K562 (cell line): ENCODE data around the gene ZBED4. TPM values are rescaled to one million over a fixed set of nuclear protein-coding genes. Genes with fewer than 3 reads are reported as not detected.

Experiments used
- ATAC-seq: fragments of 200-7000 bp; cut with Tn5 transposase; 3 replicates; pipeline ENCODE4 v1.9.1; 2020; ENCODE audit warnings: moderate library complexity
- BruUV-seq: library from RNA; stranded (reverse); fragments of 400-500 nt; replicated peaks from 2 replicates; lab custom pipeline; 2021; lab: Mats Ljungman, UMichigan
- CTCF ChIA-PET: fragments of 300-600 bp; formaldehyde crosslinking; extraction: SDS; loops from one replicate; lab custom pipeline; 2021; ENCODE audit warnings: low intra/inter-chr PET ratio; lab: Yijun Ruan, JAX
- POLR2A ChIA-PET: fragments of 300-600, 350-650 bp; sonication (Branson Sonifier 250); formaldehyde crosslinking; extraction: SDS; loops from one replicate; lab custom pipeline; 2021; ENCODE audit warnings: antibody characterized with exemption, inconsistent platforms; lab: Yijun Ruan, JAX
- DNase-seq, 4 experiments: peaks; one replicate each; pipeline versions ENCODE4 v3.0.0 to v3.0.0-alpha.2; 2011 to 2018; ENCODE audit warnings: low spot score in 3 of 4, mixed read lengths in 3 of 4; ENCODE audit errors: extremely low read depth in 1 of 4
- FAIRE-seq: peaks from 2 replicates; lab custom pipeline; 2011; peaks lifted over from hg19 to GRCh38; lab: Jason Lieb, UNC
- H2AFZ ChIP-seq: 2 replicates; pipeline ENCODE4 v1.6.0; 2011; ENCODE audit warnings: low read depth, low read length, control low read depth, inconsistent platforms
- H3K27ac ChIP-seq: fragments of 200-600 bp; 3 replicates; pipeline ENCODE4 v1.8.0; 2011; ENCODE audit warnings: low read depth, mild to moderate bottlenecking, control low read depth, inconsistent platforms, low read length, moderate library complexity, mixed read lengths; ENCODE audit errors: extremely low read depth
- H3K27me3 ChIP-seq, 2 experiments: fragments of 300-600 bp in 1 of 2; 2 replicates in 1 of 2; 3 replicates in 1 of 2; pipeline versions ENCODE4 v1.6.0 to v1.8.0; 2011; ENCODE audit warnings: inconsistent platforms in 2 of 2, low read length in 2 of 2, mild to moderate bottlenecking in 1 of 2, mixed read lengths in 1 of 2, moderate library complexity in 1 of 2; ENCODE audit not compliant: control insufficient read depth in 2 of 2, insufficient read depth in 2 of 2
- H3K36me3 ChIP-seq: fragments of 300-600 bp; 3 replicates; pipeline ENCODE4 v1.8.0; 2011; ENCODE audit warnings: mild to moderate bottlenecking, low read length, inconsistent platforms; ENCODE audit not compliant: control insufficient read depth, insufficient read depth
- H3K4me1 ChIP-seq, 2 experiments: fragments of 200-600 bp in 1 of 2; replicated peaks in 1 of 2; 2 replicates in 1 of 2; 3 replicates in 1 of 2; pipeline versions ENCODE4 v1.5.1 to v1.8.0; 2011; ENCODE audit warnings: inconsistent platforms in 2 of 2, low read length in 2 of 2, mild to moderate bottlenecking in 1 of 2, mixed read lengths in 1 of 2, moderate library complexity in 1 of 2; ENCODE audit not compliant: control insufficient read depth in 2 of 2, insufficient read depth in 2 of 2
- H3K4me2 ChIP-seq: 2 replicates; pipeline ENCODE4 v1.6.1; 2011; ENCODE audit warnings: low read length, control low read depth, inconsistent platforms, mixed read lengths; ENCODE audit not compliant: insufficient read depth
- H3K4me3 ChIP-seq: fragments of 200-600 bp; sonication (generic), shearing (Covaris generic); 2 replicates; pipeline ENCODE4 v1.5.1; 2016; ENCODE audit warnings: control low read depth, inconsistent platforms
- H3K79me2 ChIP-seq: fragments of 200-600 bp; 3 replicates; pipeline ENCODE4 v1.8.0; 2011; ENCODE audit warnings: low read length, inconsistent platforms; ENCODE audit not compliant: control insufficient read depth, insufficient read depth
- H3K9ac ChIP-seq, 2 experiments: 2 replicates each; pipeline versions ENCODE4 v1.6.0 to v1.6.1; 2011; ENCODE audit warnings: low read depth in 2 of 2, low read length in 2 of 2, control low read depth in 1 of 2, inconsistent platforms in 1 of 2, mild to moderate bottlenecking in 1 of 2, mixed read lengths in 1 of 2; ENCODE audit not compliant: insufficient read depth in 1 of 2
- H3K9me1 ChIP-seq: one replicate; pipeline ENCODE4 v1.6.0; 2011; ENCODE audit warnings: inconsistent platforms, mild to moderate bottlenecking, low read length, moderate library complexity; ENCODE audit not compliant: control insufficient read depth, insufficient read depth
- H3K9me3 ChIP-seq: replicated peaks from 2 replicates; pipeline ENCODE4 v1.5.1; 2011; ENCODE audit warnings: low read depth, low read length, inconsistent platforms; ENCODE audit not compliant: control insufficient read depth, insufficient read depth
- H4K20me1 ChIP-seq: replicated peaks from 2 replicates; pipeline ENCODE4 v1.6.1; 2011; ENCODE audit warnings: low read length, inconsistent platforms, mixed read lengths; ENCODE audit not compliant: control insufficient read depth, insufficient read depth
- E2F3 ChIP-seq: fragments of 250-450 bp; sonication (Bioruptor Pico); IDR thresholded peaks from 2 replicates; pipeline ENCODE4 v1.4.0; 2020; ENCODE audit warnings: mild to moderate bottlenecking
- JUND ChIP-seq, 2 experiments: IDR thresholded peaks; 2 replicates in 1 of 2; 3 replicates in 1 of 2; pipeline ENCODE4 v1.6.1; 2011; ENCODE audit warnings: borderline replicate concordance in 2 of 2, low read depth in 2 of 2, low read length in 2 of 2, improper control_type of control experiment in 1 of 2, missing biosample characterization in 1 of 2, missing genetic modification characterization in 1 of 2, missing genetic modification reagents in 1 of 2
- KDM1A ChIP-seq, 2 experiments: fragments of 450-650 bp; IDR thresholded peaks; 2 replicates each; pipeline ENCODE4 v1.6.1; 2016; ENCODE audit warnings: mild to moderate bottlenecking in 2 of 2
- POLR2A ChIP-seq: fragments of 450-650 bp; conservative IDR thresholded peaks from 2 replicates; pipeline ENCODE4 v1.6.1; 2016
- POLR2B ChIP-seq: fragments of 450-650 bp; IDR thresholded peaks from 2 replicates; pipeline ENCODE4 v1.6.1; 2018; ENCODE audit warnings: low read depth; ENCODE audit not compliant: partially characterized antibody
- RAD21 ChIP-seq, 2 experiments: fragments of 250-450 bp in 1 of 2; fragments of 450-650 bp in 1 of 2; sonication (Bioruptor Pico) in 1 of 2; formaldehyde crosslinking in 1 of 2; IDR thresholded peaks in 1 of 2; conservative IDR thresholded peaks in 1 of 2; 2 replicates each; pipeline versions ENCODE4 v1.4.0 to v1.8.0; 2020 to 2022; ENCODE audit warnings: mild to moderate bottlenecking in 2 of 2, moderate library complexity in 1 of 2
- SUPT5H ChIP-seq: fragments of 450-650 bp; IDR thresholded peaks from 2 replicates; pipeline ENCODE4 v1.6.1; 2016
- ZNF12 ChIP-seq: sonication (generic); formaldehyde crosslinking; IDR thresholded peaks from 2 replicates; pipeline ENCODE4 v1.4.0; 2020; ENCODE audit warnings: mild to moderate bottlenecking, missing genetic modification reagents
- WGBS: fragments of 100-300 bp; shearing (Covaris generic); methylation state at CpG from one replicate; pipeline ENCODE4 v1.1.6; 2016; ENCODE audit warnings: low coverage, mixed read lengths; ENCODE audit not compliant: insufficient coverage; ENCODE audit errors: missing lambda C conversion rate; 5-methylcytosine and 5-hydroxymethylcytosine counted together
- in situ Hi-C: fragments of 300-500 bp; cut with MboI; formaldehyde crosslinking; loops from 4 replicates; pipeline ENCODE4 v1.15.0; 2018; ENCODE audit warnings: inconsistent platforms, mixed read lengths
- intact Hi-C: fragments of 100-400 bp; cut with micrococcal nuclease; formaldehyde crosslinking; loops from 2 replicates; pipeline ENCODE4 v1.14.2; 2022
- polyA plus RNA-seq, 8 experiments: library from polyadenylated mRNA; depleted of rRNA in 4 of 8; stranded (reverse) in 5 of 8; unstranded in 3 of 8; fragments of >200 nt; fragmentation: Nextera tagmentation in 2 of 8; fragmentation: Illumina TruSeq in 1 of 8; extraction: Ambion mirVana in 2 of 8; extraction: Trizol in 1 of 8; gene quantifications; 2 replicates each; pipeline versions ENCODE4 v1.2.1 to v1.2.3, GENCODE V29; 2011 to 2014; ENCODE audit warnings: inconsistent platforms in 1 of 8, missing spikeins in 1 of 8
- total RNA-seq, 7 experiments: library from RNA; depleted of rRNA in 6 of 7; stranded (reverse); fragments of >200 nt in 6 of 7; fragmentation: Illumina TruSeq in 2 of 7; extraction: Trizol in 2 of 7; gene quantifications; 2 replicates each; pipeline versions ENCODE4 v1.2.1 to v1.2.3, GENCODE V29; 2011 to 2021; ENCODE audit warnings: low replicate concordance in 1 of 7

Gene ZBED4
- total and polyA plus RNA-seq, 9 of the 15 experiments (the other 6 are each of a cell fraction or from before 2014, with no cell fraction given), result 1.5 to 16.8 (median 7.4) TPM

GRCh38 chr22:49901457-49901856, 47.8 kb downstream of the ZBED4 start:
- DNase-seq, result no peak
- intact Hi-C loops (no loop called here), in situ Hi-C loops (no loop called here)
- H3K27ac ChIP-seq, result no peak overlapping the region
- no peak overlapping the region for H3K4me2 ChIP-seq
- no peak overlapping the region for H3K4me3 ChIP-seq
- H3K36me3 ChIP-seq, result peaks cover 18% of the 10 kb centered on the region; the same call in 2 of the 3 replicates
- POLR2A ChIA-PET, result no interaction called here
- WGBS, result 87% methylated on average over 11 of the region's 11 CpGs
- no peak overlapping the region for H2AFZ ChIP-seq
- H3K9me3 ChIP-seq, result 0 out of 2 replicates have a peak, but pooled peaks cover 4% of the 10 kb centered on the region
- no peak overlapping the region for H3K9ac ChIP-seq
- no peak for FAIRE-seq
- CTCF ChIA-PET, result no interaction called here
- peaks cover 0 to 13% of the 10 kb centered on the region in 2 experiments; a peak in 1 of 5 replicates for H3K4me1 ChIP-seq
- BruUV-seq, result no TSS peak
- ATAC-seq, result no peak
- H3K27me3 ChIP-seq, result no peaks in the 10 kb centered on the region
- no peaks in the 10 kb centered on the region for H4K20me1 ChIP-seq
- H3K79me2 ChIP-seq, result no peaks in the 10 kb centered on the region
- H3K9me1 ChIP-seq, result no peaks in the 10 kb centered on the region
- TF ChIP-seq JUND (IDR thresholded peaks at IDR 0.05; ENCODE audit: borderline replicate concordance, low read depth, low read length) (no peak), JUND (tag; IDR thresholded peaks at IDR 0.05; ENCODE audit: borderline replicate concordance, low read depth, low read length) (no peak), POLR2B (peak; percentile 32), E2F3 (CRISPR knock-in tag) (no peak), SUPT5H (peak; percentile 39; the same call in 1 of the 2 replicates), KDM1A (IDR thresholded peaks at IDR 0.05) (peak in 1 of 2 experiments; percentile 51; a peak in 1 of 4 replicates), POLR2A (0 out of 2 replicates have a peak, but pooled peaks have one; percentile 29), RAD21 (CRISPR knock-in tag; conservative IDR thresholded peaks at IDR 0.05 in 1 of 2, IDR thresholded peaks at IDR 0.05 in 1 of 2) (no peak), ZNF12 (CRISPR knock-in tag) (no peak)
- TF ChIP-seq, all 486 proteins: peak for 4
